Activated naive CD4-positive, alpha-beta T cell treated with anti-CD3 and anti-CD28 coated beads, Interleukin-2, amount 10 ng/mL, durations not matched to agents 7 days and 5 days (primary cell): ENCODE results near the gene NPNT.
"Not testable (repeated sequence)": the region's sequence is repeated elsewhere in the genome, so short reads cannot be mapped to it uniquely, and the experiment has no call there.

Experiments used
- CTCF ChIA-PET: fragments of 350-600 bp; sonication (Branson Sonifier 250); formaldehyde crosslinking; loops from one replicate; lab custom pipeline; 2021; ENCODE audit warnings: antibody characterized with exemption; lab: Charles Lee
- DNase-seq: peaks from one replicate; pipeline ENCODE4 v3.0.0-alpha.2; 2020
- H3K27ac Mint-ChIP-seq: one replicate; pipeline ENCODE4 v1.8.0; 2021; ENCODE audit warnings: mild to moderate bottlenecking, moderate library complexity, mixed read lengths
- H3K27me3 Mint-ChIP-seq: one replicate; pipeline ENCODE4 v1.8.0; 2021; ENCODE audit warnings: mild to moderate bottlenecking, mixed read lengths
- H3K36me3 Mint-ChIP-seq: one replicate; pipeline ENCODE4 v1.8.0; 2021; ENCODE audit warnings: mixed read lengths
- H3K4me1 Mint-ChIP-seq: one replicate; pipeline ENCODE4 v1.8.0; 2021; ENCODE audit warnings: mixed read lengths
- H3K4me3 Mint-ChIP-seq: one replicate; pipeline ENCODE4 v1.8.0; 2021; ENCODE audit warnings: mild to moderate bottlenecking, moderate library complexity, mixed read lengths
- H3K9me3 Mint-ChIP-seq: one replicate; pipeline ENCODE4 v1.8.0; 2021; ENCODE audit warnings: mixed read lengths

Gene NPNT

GRCh38 chr4:105894660-105895582 is at the start of gene NPNT:
NPNT (plus strand) TSS chr4:105895471; CDS start chr4:105895653, 182 bp downstream.
- peaks cover 8% of the 10 kb centered on the region for H3K4me1 Mint-ChIP-seq
- H3K36me3 Mint-ChIP-seq = no peaks in the 10 kb centered on the region
- H3K27ac Mint-ChIP-seq = no peak within 1 kb of the TSS
- H3K9me3 Mint-ChIP-seq = no peaks in the 10 kb centered on the region
- no peak for DNase-seq
- H3K27me3 Mint-ChIP-seq = peaks cover 66% of the 10 kb centered on the region
- H3K4me3 Mint-ChIP-seq = no peak within 1 kb of the TSS
- CTCF ChIA-PET = interaction anchor here (0.6 kb wide), 1 partner anchor 168 kb away, joined by 3 read pairs; no protein-coding TSS in a partner anchor

GRCh38 chr4:105845559-105845958 is 49.7 kb upstream of the NPNT start:
- no peaks in the 10 kb centered on the region for H3K36me3 Mint-ChIP-seq
- no peaks in the 10 kb centered on the region for H3K9me3 Mint-ChIP-seq
- DNase-seq = no peak
- H3K27me3 Mint-ChIP-seq = no peaks in the 10 kb centered on the region
- CTCF ChIA-PET = no interaction called here
- no peaks in the 10 kb centered on the region for H3K4me1 Mint-ChIP-seq
- no peak overlapping the region for H3K27ac Mint-ChIP-seq
- no peak overlapping the region for H3K4me3 Mint-ChIP-seq

DNA sequence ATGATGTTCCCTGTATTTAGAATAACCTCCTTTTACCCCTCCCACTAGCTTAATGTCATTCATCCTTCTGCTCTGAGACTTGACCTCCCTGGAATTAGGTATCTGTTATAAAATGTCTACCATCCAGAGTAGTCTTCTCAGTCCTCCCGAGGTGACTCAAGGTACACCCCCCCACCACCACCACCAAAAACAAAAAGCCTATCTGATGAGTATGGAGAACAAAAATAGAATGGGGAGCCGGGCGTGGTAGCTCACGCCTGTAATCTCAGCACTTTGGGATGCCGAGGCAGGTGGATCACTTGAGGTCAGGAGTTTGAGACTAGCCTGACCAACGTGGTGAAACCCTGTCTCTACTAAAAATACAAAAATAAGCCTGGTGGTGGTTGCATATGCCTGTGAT is 46.9 kb upstream of the NPNT start:
- H3K9me3 Mint-ChIP-seq, H3K4me3 Mint-ChIP-seq, H3K36me3 Mint-ChIP-seq, H3K4me1 Mint-ChIP-seq, H3K27me3 Mint-ChIP-seq, H3K27ac Mint-ChIP-seq, CTCF ChIA-PET, DNase-seq: not testable (repeated sequence)

GRCh38 chr4:105851196-105851595 is 44.1 kb upstream of the NPNT start:
- no peak for DNase-seq
- Mint-ChIP-seq H3K27me3 (no peaks in the 10 kb centered on the region), H3K4me1 (no peaks in the 10 kb centered on the region), H3K9me3 (peaks cover 6% of the 10 kb centered on the region), H3K4me3 (no peak overlapping the region), H3K27ac (no peak overlapping the region), H3K36me3 (no peaks in the 10 kb centered on the region)
- CTCF ChIA-PET = no interaction called here

- H3K36me3 Mint-ChIP-seq, H3K4me3 Mint-ChIP-seq, H3K27me3 Mint-ChIP-seq, DNase-seq, CTCF ChIA-PET, H3K4me1 Mint-ChIP-seq: not testable (repeated sequence)
- H3K9me3 Mint-ChIP-seq = peaks cover 11% of the 10 kb centered on the region
- peak overlapping the region; percentile 46 for H3K27ac Mint-ChIP-seq
Measured at GRCh38 chr4:105852230-105852629, 43.0 kb upstream of the NPNT start.

- no peaks in the 10 kb centered on the region for H3K27me3 Mint-ChIP-seq
- CTCF ChIA-PET = interaction anchor here (0.6 kb wide), 1 partner anchor 9 kb away, joined by 3 read pairs; no protein-coding TSS in a partner anchor
- H3K4me1 Mint-ChIP-seq = no peaks in the 10 kb centered on the region
- H3K36me3 Mint-ChIP-seq = no peaks in the 10 kb centered on the region
- H3K4me3 Mint-ChIP-seq = no peak overlapping the region
- peaks cover 22% of the 10 kb centered on the region for H3K9me3 Mint-ChIP-seq
- H3K27ac Mint-ChIP-seq = no peak overlapping the region
- DNase-seq = no peak
Measured at GRCh38 chr4:105858466-105859040, 36.7 kb upstream of the NPNT start.

DNA sequence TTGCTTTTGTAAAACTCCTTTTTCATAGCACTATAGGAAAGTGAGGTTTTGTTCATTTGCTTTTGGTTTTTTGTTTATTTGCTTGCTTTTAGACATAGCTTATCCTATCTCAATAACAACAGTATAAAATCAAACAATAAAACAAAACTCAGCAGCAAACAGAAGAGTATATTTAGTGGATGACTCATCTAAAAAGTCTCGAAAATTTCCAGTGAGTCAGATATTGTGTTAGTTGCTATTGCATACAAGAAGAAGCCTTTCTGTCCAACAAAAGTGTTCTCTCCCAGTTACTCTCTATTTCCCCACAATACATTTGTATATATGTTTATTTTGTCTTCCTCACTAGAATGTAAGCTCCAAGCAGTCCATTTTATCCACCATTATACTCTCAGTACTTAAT is 36.0 kb upstream of the NPNT start:
- Mint-ChIP-seq H3K4me1 (no peaks in the 10 kb centered on the region), H3K36me3 (no peaks in the 10 kb centered on the region), H3K4me3 (no peak overlapping the region), H3K27me3 (no peaks in the 10 kb centered on the region), H3K27ac (no peak overlapping the region), H3K9me3 (peaks cover 22% of the 10 kb centered on the region)
- DNase-seq = no peak
- CTCF ChIA-PET = no interaction called here

DNA sequence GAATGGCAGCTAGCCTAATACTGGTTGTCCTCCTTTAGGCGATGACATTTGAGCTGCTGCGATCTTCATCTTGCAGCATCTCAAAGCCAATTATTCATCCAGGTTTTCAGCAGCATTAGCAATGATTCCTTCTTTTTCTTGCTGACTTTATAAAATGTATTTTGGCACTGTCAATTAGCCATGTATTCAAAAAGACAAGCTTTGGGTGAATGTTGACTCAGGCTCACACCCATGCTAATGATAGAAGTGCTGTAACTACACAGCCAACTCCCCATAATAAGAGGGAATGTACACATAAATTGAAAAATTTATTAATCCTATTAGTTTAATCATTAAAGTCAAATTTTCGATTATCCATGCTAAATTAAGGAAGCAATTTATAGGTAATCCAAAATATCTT is 24.3 kb upstream of the NPNT start:
- Mint-ChIP-seq H3K4me1 (no peaks in the 10 kb centered on the region), H3K27ac (no peak overlapping the region), H3K4me3 (no peak overlapping the region), H3K9me3 (peaks cover under 1% of the 10 kb centered on the region), H3K27me3 (no peaks in the 10 kb centered on the region), H3K36me3 (no peaks in the 10 kb centered on the region)
- CTCF ChIA-PET = interaction anchor here (0.7 kb wide), 1 partner anchor 56 kb away, joined by 3 read pairs; no protein-coding TSS in a partner anchor
- DNase-seq = no peak

DNA sequence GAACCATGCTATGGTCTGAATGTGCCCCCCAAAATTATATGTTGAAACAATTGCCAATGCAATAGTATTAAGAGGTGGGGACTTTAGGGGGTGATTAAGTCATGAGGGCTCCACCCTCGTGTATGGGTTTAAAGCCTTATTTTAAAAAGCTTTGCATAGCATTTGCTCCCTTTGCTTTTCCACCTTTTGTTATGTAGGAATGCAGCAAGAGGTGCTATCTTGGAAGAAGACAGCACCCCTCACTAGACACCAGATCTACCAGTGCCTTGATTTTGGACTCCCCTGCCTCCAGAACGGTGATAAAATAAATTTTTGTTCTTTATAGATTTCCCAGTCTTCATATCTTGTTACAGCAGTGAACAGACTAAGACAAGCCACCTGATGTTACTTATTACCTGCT is 23.3 kb upstream of the NPNT start:
- no peaks in the 10 kb centered on the region for H3K36me3 Mint-ChIP-seq
- no peaks in the 10 kb centered on the region for H3K27me3 Mint-ChIP-seq
- no peaks in the 10 kb centered on the region for H3K4me1 Mint-ChIP-seq
- DNase-seq = no peak
- H3K27ac Mint-ChIP-seq = no peak overlapping the region
- H3K9me3 Mint-ChIP-seq = no peaks in the 10 kb centered on the region
- H3K4me3 Mint-ChIP-seq = no peak overlapping the region
- CTCF ChIA-PET = no interaction called here

DNA sequence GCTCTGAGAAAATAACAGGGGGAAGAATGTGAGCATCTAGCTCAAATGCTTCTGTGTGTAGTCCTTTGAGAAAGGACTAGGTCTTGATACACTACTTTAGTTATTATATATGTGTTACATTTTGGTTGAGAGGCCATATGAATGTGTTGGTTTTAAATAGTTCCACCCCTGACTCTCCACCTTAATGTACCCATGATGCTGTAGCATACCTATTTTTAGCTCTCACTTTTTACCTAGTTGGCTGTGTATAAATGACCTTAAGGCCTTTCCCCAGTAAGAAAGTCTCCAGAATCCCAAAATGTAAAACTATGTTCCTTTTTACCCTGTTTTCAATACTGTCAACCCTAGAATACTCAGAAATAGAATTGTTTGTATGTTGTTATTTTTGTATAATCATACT is 20.0 kb upstream of the NPNT start:
- H3K27ac Mint-ChIP-seq = no peak overlapping the region
- no peak for DNase-seq
- CTCF ChIA-PET = no interaction called here
- no peaks in the 10 kb centered on the region for H3K4me1 Mint-ChIP-seq
- no peaks in the 10 kb centered on the region for H3K27me3 Mint-ChIP-seq
- H3K36me3 Mint-ChIP-seq = no peaks in the 10 kb centered on the region
- H3K9me3 Mint-ChIP-seq = no peaks in the 10 kb centered on the region
- no peak overlapping the region for H3K4me3 Mint-ChIP-seq

DNA sequence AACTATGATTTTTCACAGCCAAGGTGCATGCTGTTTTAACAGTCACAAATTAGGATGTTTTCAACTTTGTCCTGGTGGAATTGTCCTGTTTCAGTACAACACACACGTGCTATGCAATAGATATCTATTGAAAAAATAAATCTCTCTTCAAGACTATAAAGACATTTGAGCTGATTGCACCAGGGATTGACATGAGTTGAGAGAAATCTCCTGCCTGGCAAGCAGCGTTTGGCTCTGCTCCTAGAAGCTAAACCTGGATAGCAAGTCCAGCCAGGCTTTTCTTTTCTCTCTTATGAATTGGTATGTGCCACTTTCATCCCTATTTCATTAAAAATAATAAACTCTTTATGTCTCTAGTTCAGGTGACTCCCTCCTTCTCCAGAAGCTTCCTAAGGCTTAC is 16.6 kb upstream of the NPNT start:
- H3K4me1 Mint-ChIP-seq = no peaks in the 10 kb centered on the region
- no peaks in the 10 kb centered on the region for H3K36me3 Mint-ChIP-seq
- no peaks in the 10 kb centered on the region for H3K9me3 Mint-ChIP-seq
- H3K4me3 Mint-ChIP-seq = no peak overlapping the region
- H3K27ac Mint-ChIP-seq = no peak overlapping the region
- CTCF ChIA-PET = no interaction called here
- H3K27me3 Mint-ChIP-seq = no peaks in the 10 kb centered on the region
- DNase-seq = no peak

DNA sequence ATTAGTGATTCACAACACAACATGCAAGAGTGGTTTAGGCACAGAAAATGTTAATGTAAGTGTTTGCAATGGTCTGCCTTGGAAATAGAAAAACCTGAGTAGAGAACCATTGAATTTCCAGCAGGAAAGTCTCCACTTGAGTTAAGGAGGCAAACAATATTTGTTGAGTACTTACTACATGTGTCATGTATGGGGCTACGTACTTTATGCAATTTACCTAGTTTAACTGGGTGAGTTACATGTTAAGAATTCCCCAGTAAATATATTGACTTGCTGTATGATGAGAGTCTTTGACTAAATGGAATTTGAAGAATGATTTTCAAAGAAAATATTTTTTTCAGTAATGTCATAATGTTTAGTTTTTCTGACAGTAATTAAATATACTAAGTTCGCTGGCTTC is 7.8 kb upstream of the NPNT start:
- CTCF ChIA-PET = no interaction called here
- no peaks in the 10 kb centered on the region for H3K9me3 Mint-ChIP-seq
- H3K27me3 Mint-ChIP-seq = peaks cover 5% of the 10 kb centered on the region
- no peak for DNase-seq
- no peak overlapping the region for H3K27ac Mint-ChIP-seq
- H3K4me1 Mint-ChIP-seq = no peaks in the 10 kb centered on the region
- H3K36me3 Mint-ChIP-seq = no peaks in the 10 kb centered on the region
- no peak overlapping the region for H3K4me3 Mint-ChIP-seq

DNA sequence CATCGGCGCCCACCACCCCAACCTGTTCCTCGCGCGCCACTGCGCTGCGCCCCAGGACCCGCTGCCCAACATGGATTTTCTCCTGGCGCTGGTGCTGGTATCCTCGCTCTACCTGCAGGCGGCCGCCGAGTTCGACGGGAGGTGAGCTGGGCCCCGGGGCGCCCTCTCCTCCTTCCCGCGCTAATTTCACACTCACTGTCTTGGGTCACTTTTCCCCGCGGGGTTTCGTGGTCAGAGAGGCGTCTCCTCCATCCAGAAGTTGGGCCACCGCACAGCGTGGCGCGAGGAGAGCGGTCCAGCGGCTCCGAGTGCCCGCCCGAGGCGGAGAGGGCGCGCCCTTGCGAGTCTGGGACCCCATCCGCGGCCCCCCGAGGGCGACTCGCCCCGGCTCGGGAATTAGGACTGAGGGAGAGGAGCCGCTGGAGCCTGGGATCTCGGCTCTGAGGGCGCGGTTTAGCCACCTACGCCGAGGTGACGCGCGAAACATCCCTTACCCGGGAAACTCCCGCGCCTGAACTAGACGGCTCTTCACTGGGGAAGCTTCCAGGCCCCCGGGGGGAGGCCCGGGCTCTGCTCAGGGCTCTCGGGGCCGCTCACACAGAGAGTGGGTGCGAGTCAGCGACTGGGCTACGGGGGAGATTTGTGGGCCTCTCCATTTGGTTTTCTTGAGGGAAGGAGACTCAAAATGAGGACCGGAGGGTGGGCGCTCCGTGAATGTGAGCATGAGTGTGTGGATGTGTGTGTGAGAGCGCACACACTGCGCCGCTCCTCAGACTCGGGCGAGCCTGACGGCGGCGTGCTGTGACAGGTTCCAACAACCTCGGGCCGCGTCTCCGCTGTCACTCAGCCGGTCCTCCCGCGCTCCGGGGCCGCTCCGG is 551 bp downstream of the NPNT start:
- H3K4me3 Mint-ChIP-seq = no peak overlapping the region
- DNase-seq = no peak
- H3K4me1 Mint-ChIP-seq = peaks cover 8% of the 10 kb centered on the region
- no peak overlapping the region for H3K27ac Mint-ChIP-seq
- no peaks in the 10 kb centered on the region for H3K36me3 Mint-ChIP-seq
- no peaks in the 10 kb centered on the region for H3K9me3 Mint-ChIP-seq
- H3K27me3 Mint-ChIP-seq = peaks cover 66% of the 10 kb centered on the region
- CTCF ChIA-PET = no interaction called here

- H3K4me1 Mint-ChIP-seq = peaks cover 8% of the 10 kb centered on the region
- no peak overlapping the region for H3K27ac Mint-ChIP-seq
- no peaks in the 10 kb centered on the region for H3K9me3 Mint-ChIP-seq
- H3K4me3 Mint-ChIP-seq = no peak overlapping the region
- CTCF ChIA-PET = no interaction called here
- DNase-seq = no peak
- H3K36me3 Mint-ChIP-seq = no peaks in the 10 kb centered on the region
- H3K27me3 Mint-ChIP-seq = peaks cover 66% of the 10 kb centered on the region
Measured at GRCh38 chr4:105896461-105896942, 1.2 kb downstream of the NPNT start.
